BJ (cell line): ENCODE results near the gene RFX3. TPM values are rescaled to one million over a fixed set of nuclear protein-coding genes. Genes with fewer than 3 reads are reported as not detected.

ENCODE experiments used
- CTCF ChIA-PET: fragments of 350-600 bp; formaldehyde crosslinking; extraction: SDS; loops from one replicate; lab custom pipeline; 2021; ENCODE audit warnings: antibody characterized with exemption, inconsistent platforms; lab: Yijun Ruan, JAX
- POLR2A ChIA-PET: fragments of 300-600 bp; sonication (Branson Sonifier 250); formaldehyde crosslinking; extraction: SDS; loops from one replicate; lab custom pipeline; 2021; ENCODE audit warnings: antibody characterized with exemption; lab: Charles Lee
- DNase-seq: peaks from one replicate; pipeline ENCODE4 v3.0.0-alpha.2; 2011; ENCODE audit warnings: low read depth
- H3K27me3 ChIP-seq: 2 replicates; pipeline ENCODE4 v1.6.0; 2011; ENCODE audit warnings: low read length; ENCODE audit not compliant: control insufficient read depth, insufficient read depth
- H3K36me3 ChIP-seq: 2 replicates; pipeline ENCODE4 v1.5.1; 2011; ENCODE audit warnings: low read length; ENCODE audit not compliant: control insufficient read depth, insufficient read depth
- H3K4me3 ChIP-seq: 2 replicates; pipeline ENCODE4 v1.5.1; 2011; ENCODE audit warnings: low read depth, mild to moderate bottlenecking, control low read depth, low read length
- polyA plus RNA-seq: library from polyadenylated mRNA; depleted of rRNA; stranded (reverse); fragments of >200 nt; gene quantifications from 2 replicates; pipeline ENCODE4 v1.2.3, GENCODE V29; 2011
- TF ChIP-seq, protein P1 (sequence below): IDR thresholded peaks from 2 replicates; pipeline ENCODE4 v1.5.1; 2011; ENCODE audit warnings: low read depth, mild to moderate bottlenecking, control low read depth, inconsistent platforms, low read length, moderate library complexity; ENCODE audit not compliant: insufficient read depth

Gene RFX3
- polyA plus RNA-seq, 1 experiment, result 2.2 TPM

GRCh38 chr9:3521966-3522365 is 3.8 kb downstream of the RFX3 start:
- ChIA-PET CTCF (no interaction called here), POLR2A (no interaction called here)
- Histone ChIP-seq H3K27me3 (no peaks in the 10 kb centered on the region), H3K36me3 (no peaks in the 10 kb centered on the region), H3K4me3 (no peak overlapping the region)
- TF ChIP-seq, protein P1, sequence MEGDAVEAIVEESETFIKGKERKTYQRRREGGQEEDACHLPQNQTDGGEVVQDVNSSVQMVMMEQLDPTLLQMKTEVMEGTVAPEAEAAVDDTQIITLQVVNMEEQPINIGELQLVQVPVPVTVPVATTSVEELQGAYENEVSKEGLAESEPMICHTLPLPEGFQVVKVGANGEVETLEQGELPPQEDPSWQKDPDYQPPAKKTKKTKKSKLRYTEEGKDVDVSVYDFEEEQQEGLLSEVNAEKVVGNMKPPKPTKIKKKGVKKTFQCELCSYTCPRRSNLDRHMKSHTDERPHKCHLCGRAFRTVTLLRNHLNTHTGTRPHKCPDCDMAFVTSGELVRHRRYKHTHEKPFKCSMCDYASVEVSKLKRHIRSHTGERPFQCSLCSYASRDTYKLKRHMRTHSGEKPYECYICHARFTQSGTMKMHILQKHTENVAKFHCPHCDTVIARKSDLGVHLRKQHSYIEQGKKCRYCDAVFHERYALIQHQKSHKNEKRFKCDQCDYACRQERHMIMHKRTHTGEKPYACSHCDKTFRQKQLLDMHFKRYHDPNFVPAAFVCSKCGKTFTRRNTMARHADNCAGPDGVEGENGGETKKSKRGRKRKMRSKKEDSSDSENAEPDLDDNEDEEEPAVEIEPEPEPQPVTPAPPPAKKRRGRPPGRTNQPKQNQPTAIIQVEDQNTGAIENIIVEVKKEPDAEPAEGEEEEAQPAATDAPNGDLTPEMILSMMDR, result no peak
- no peak for DNase-seq

DNA sequence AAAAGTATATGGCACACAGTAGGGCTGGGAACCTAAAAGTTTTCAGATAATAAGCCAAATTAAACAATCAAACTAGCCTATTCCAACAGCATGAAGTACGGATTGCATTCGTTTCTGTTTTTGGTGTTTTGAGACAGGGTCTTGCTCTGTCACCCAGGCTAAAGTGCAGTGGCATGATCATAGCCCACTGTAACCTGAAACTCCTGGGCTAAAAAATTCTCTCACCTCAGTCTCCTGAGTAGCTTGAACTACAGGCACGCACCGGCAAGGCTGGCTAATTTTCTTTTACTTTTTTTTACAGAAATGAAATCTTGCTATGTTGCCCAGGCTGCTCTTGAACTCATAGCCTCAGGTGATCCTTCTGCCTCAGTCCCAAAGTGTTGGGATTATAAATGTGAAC is 5.2 kb downstream of the RFX3 start:
- DNase-seq, result no peak
- H3K4me3 ChIP-seq, result no peak overlapping the region
- ChIA-PET CTCF (no interaction called here), POLR2A (no interaction called here)
- no peaks in the 10 kb centered on the region for H3K27me3 ChIP-seq
- H3K36me3 ChIP-seq, result no peaks in the 10 kb centered on the region
- TF ChIP-seq, protein P1, result no peak

DNA sequence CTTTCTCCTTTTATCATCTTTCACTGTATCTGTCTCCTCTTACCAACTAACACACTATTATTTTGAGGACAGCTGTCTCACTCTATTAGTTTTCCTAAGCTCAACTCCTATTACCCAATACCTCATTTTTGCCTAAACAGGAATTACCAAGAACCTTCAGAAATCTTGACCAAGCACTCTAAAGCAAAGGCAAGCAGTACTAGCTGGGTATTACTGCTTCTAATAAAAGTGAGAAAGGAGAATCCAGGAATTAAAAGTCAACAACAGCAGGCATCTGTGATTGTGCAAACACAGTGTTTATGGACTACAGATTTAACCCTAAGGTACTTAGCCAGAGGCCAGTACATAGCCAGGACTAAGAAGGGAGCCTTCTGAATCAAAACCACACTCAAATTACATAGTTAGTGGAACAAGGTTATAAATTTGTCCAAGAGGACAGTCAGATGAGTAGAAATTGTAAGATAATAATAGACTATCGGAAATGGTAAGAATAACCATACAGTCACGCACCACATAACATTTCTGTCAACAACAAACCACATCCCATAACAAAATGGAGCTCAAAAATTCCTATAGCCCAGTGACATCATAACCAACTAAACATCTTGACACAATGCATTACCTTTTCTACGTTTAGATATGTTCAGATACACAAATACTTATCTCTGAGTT is 8.3 kb downstream of the RFX3 start:
- ChIA-PET POLR2A (no interaction called here), CTCF (interaction anchor here (0.9 kb wide), 1 partner anchor 9 kb away, joined by 4 read pairs; no protein-coding TSS in a partner anchor)
- H3K36me3 ChIP-seq, result no peaks in the 10 kb centered on the region
- TF ChIP-seq, protein P1, result no peak
- no peak overlapping the region for H3K4me3 ChIP-seq
- no peaks in the 10 kb centered on the region for H3K27me3 ChIP-seq
- DNase-seq, result no peak

DNA sequence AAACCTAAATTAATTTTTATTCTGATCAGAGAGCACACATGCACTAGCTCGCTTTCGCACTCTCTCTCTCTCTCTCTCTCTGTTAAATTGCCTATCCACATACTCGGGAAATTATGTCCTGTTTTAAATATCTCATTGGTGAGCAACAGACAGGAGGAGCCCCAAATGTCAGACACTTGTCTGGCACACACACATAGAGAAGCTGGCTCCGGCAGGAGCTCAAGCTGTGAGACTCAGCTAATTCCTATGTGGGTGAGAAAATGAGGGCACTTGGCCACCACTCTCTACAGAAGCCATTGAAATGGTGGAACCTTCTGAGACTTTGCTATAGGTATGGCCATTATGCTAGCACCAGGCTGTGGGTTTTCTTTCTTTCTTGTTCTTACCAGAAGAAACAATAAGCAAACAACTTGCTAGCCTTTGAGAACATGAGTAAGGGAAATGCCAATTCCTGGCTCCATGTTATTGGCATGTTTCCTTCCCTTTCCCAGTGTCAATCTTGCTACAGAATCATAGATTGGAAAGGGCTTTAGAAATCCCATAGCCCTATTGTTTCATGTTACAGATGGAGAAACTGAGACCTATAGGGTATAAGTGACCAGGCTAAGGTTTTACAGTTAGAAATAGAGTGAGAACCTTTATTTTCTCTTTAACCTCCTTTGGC is 9.0 kb downstream of the RFX3 start:
- DNase-seq, result no peak
- TF ChIP-seq, protein P1, result no peak
- Histone ChIP-seq H3K27me3 (no peaks in the 10 kb centered on the region), H3K4me3 (no peak overlapping the region), H3K36me3 (no peaks in the 10 kb centered on the region)
- ChIA-PET CTCF (interaction anchor here (0.8 kb wide), 1 partner anchor 75 kb away, joined by 3 read pairs; no protein-coding TSS in a partner anchor), POLR2A (no interaction called here)

GRCh38 chr9:3515405-3515804 is 10.4 kb downstream of the RFX3 start:
- no peak for DNase-seq
- H3K4me3 ChIP-seq, result no peak overlapping the region
- CTCF ChIA-PET, result no interaction called here
- POLR2A ChIA-PET, result no interaction called here
- no peaks in the 10 kb centered on the region for H3K36me3 ChIP-seq
- no peaks in the 10 kb centered on the region for H3K27me3 ChIP-seq
- TF ChIP-seq, protein P1, result no peak
